IMR-90 (cell line): Measurements from ENCODE around the gene CDH23. TPM values are rescaled to one million over a fixed set of nuclear protein-coding genes. Genes with fewer than 3 reads are reported as not detected.

ENCODE experiments used
- ATAC-seq: fragments of 200-7000 bp; cut with Tn5 transposase; 2 replicates; pipeline ENCODE4 v1.9.1; 2020; ENCODE audit warnings: low read depth, mild to moderate bottlenecking, moderate library complexity
- BruUV-seq: library from RNA; stranded (reverse); fragments of 400-500 nt; replicated peaks from 2 replicates; lab custom pipeline; 2021; lab: Mats Ljungman, UMichigan
- CTCF ChIA-PET: fragments of 300-600 bp; formaldehyde crosslinking; extraction: SDS; loops from one replicate; lab custom pipeline; 2021; ENCODE audit warnings: antibody characterized with exemption; lab: Yijun Ruan, JAX
- POLR2A ChIA-PET: fragments of 300-600 bp; sonication (Branson Sonifier 250); formaldehyde crosslinking; loops from one replicate; lab custom pipeline; 2022; ENCODE audit warnings: antibody characterized with exemption; ENCODE audit not compliant: unreplicated experiment; lab: Charles Lee
- DNase-seq: peaks from one replicate; pipeline ENCODE4 v3.0.0; 2013
- H2AFZ ChIP-seq: replicated peaks from 2 replicates; pipeline ENCODE3; 2013; ENCODE audit warnings: low read length, mild to moderate bottlenecking; ENCODE audit not compliant: poor library complexity
- H2AK5ac ChIP-seq: 2 replicates; pipeline ENCODE4 v1.6.1; 2013; ENCODE audit warnings: low read depth, low read length, inconsistent platforms
- H2AK9ac ChIP-seq: replicated peaks from 2 replicates; pipeline ENCODE3; 2013; ENCODE audit warnings: mild to moderate bottlenecking, low read depth, low read length, moderate library complexity; ENCODE audit not compliant: poor library complexity
- H2BK120ac ChIP-seq: 2 replicates; pipeline ENCODE4 v1.6.1; 2013; ENCODE audit warnings: low read depth, low read length, inconsistent platforms
- H2BK15ac ChIP-seq: 3 replicates; pipeline ENCODE4 v1.6.1; 2013; ENCODE audit warnings: low read depth, low read length, inconsistent platforms
- H2BK20ac ChIP-seq: 2 replicates; pipeline ENCODE4 v1.6.1; 2013; ENCODE audit warnings: low read depth, mild to moderate bottlenecking, inconsistent platforms, low read length, moderate library complexity
- H2BK5ac ChIP-seq: 2 replicates; pipeline ENCODE4 v1.6.1; 2013; ENCODE audit warnings: mild to moderate bottlenecking, low read depth, low read length, inconsistent platforms; ENCODE audit not compliant: poor library complexity, severe bottlenecking
- H3K14ac ChIP-seq: replicated peaks from 2 replicates; pipeline ENCODE4 v1.6.1; 2013; ENCODE audit warnings: low read depth, low read length, inconsistent platforms
- H3K18ac ChIP-seq: 2 replicates; pipeline ENCODE4 v1.6.1; 2013; ENCODE audit warnings: low read depth, low read length, control low read depth
- H3K23ac ChIP-seq: 2 replicates; pipeline ENCODE4 v1.6.1; 2013; ENCODE audit warnings: low read depth, low read length, inconsistent platforms
- H3K27ac ChIP-seq: 2 replicates; pipeline ENCODE4 v1.5.1; 2013; ENCODE audit warnings: mild to moderate bottlenecking, control low read depth, low read length; ENCODE audit not compliant: insufficient read depth
- H3K27me3 ChIP-seq: 2 replicates; pipeline ENCODE4 v1.6.1; 2013; ENCODE audit warnings: low read length; ENCODE audit not compliant: control insufficient read depth, insufficient read depth
- H3K36me3 ChIP-seq: 2 replicates; pipeline ENCODE4 v1.6.1; 2013; ENCODE audit warnings: low read length, mixed read lengths; ENCODE audit not compliant: control insufficient read depth, insufficient read depth
- H3K4ac ChIP-seq: 2 replicates; pipeline ENCODE4 v1.6.1; 2013; ENCODE audit warnings: low read depth, low read length, inconsistent platforms
- H3K4me1 ChIP-seq: 2 replicates; pipeline ENCODE4 v1.6.1; 2013; ENCODE audit warnings: low read length, mixed read lengths; ENCODE audit not compliant: control insufficient read depth, insufficient read depth
- H3K4me2 ChIP-seq: 2 replicates; pipeline ENCODE4 v1.6.1; 2013; ENCODE audit warnings: low read depth, mild to moderate bottlenecking, control low read depth, low read length, moderate library complexity
- H3K4me3 ChIP-seq: 2 replicates; pipeline ENCODE4 v1.5.1; 2013; ENCODE audit warnings: low read depth, mild to moderate bottlenecking, control low read depth, low read length, moderate library complexity; ENCODE audit not compliant: insufficient read depth
- H3K56ac ChIP-seq: 2 replicates; pipeline ENCODE4 v1.6.1; 2013; ENCODE audit warnings: low read length, inconsistent platforms; ENCODE audit not compliant: insufficient read depth; ENCODE audit errors: extremely low read depth
- H3K79me1 ChIP-seq, 2 experiments: 2 replicates each; pipeline ENCODE4 v1.6.1; 2013; ENCODE audit warnings: low read length in 2 of 2, inconsistent platforms in 1 of 2, low read depth in 1 of 2
- H3K9ac ChIP-seq: 2 replicates; pipeline ENCODE4 v1.6.1; 2013; ENCODE audit warnings: low read depth, low read length, control low read depth
- H3K9me1 ChIP-seq: 2 replicates; pipeline ENCODE4 v1.6.1; 2013; ENCODE audit warnings: low read length, inconsistent platforms; ENCODE audit not compliant: insufficient read depth
- H3K9me3 ChIP-seq: 2 replicates; pipeline ENCODE4 v1.6.1; 2013; ENCODE audit warnings: low read length; ENCODE audit not compliant: control insufficient read depth, insufficient read depth
- H4K20me1 ChIP-seq: 2 replicates; pipeline ENCODE4 v1.6.1; 2013; ENCODE audit warnings: low read length, inconsistent platforms; ENCODE audit not compliant: insufficient read depth
- H4K5ac ChIP-seq: 2 replicates; pipeline ENCODE4 v1.6.1; 2013; ENCODE audit warnings: mild to moderate bottlenecking, low read depth, low read length, control low read depth
- H4K8ac ChIP-seq, 2 experiments: 2 replicates each; pipeline ENCODE4 v1.6.1; 2013; ENCODE audit warnings: low read depth in 2 of 2, low read length in 2 of 2, control low read depth in 1 of 2, inconsistent platforms in 1 of 2
- H4K91ac ChIP-seq: 2 replicates; pipeline ENCODE4 v1.6.1; 2013; ENCODE audit warnings: low read depth, low read length, inconsistent platforms; ENCODE audit not compliant: insufficient read depth
- BHLHE40 ChIP-seq: fragments of 150-350 bp; IDR thresholded peaks from 2 replicates; pipeline ENCODE4 v1.6.1; 2016; ENCODE audit warnings: mild to moderate bottlenecking, low read depth, low read length
- CEBPB ChIP-seq: IDR thresholded peaks from 2 replicates; pipeline ENCODE4 v1.6.1; 2012; ENCODE audit warnings: low read depth, low read length, improper control_type of control experiment
- CHD1 ChIP-seq: IDR thresholded peaks from 2 replicates; pipeline ENCODE4 v1.6.1; 2012; ENCODE audit warnings: low read depth, low read length, improper control_type of control experiment
- CTCF ChIP-seq: conservative IDR thresholded peaks from 2 replicates; pipeline ENCODE4 v1.5.1; 2012; ENCODE audit warnings: mild to moderate bottlenecking, low read depth, low read length, improper control_type of control experiment
- FOS ChIP-seq: fragments of 150-350 bp; IDR thresholded peaks from 2 replicates; pipeline ENCODE4 v1.6.1; 2016; ENCODE audit warnings: low read depth, low read length
- MAFK ChIP-seq: IDR thresholded peaks from 2 replicates; pipeline ENCODE4 v1.6.1; 2012; ENCODE audit warnings: low read depth, low read length, improper control_type of control experiment
- MAZ ChIP-seq: IDR thresholded peaks from 2 replicates; pipeline ENCODE4 v1.6.1; 2012; ENCODE audit warnings: low read depth, mild to moderate bottlenecking, low read length, improper control_type of control experiment, moderate library complexity, borderline replicate concordance
- MXI1 ChIP-seq: IDR thresholded peaks from 2 replicates; pipeline ENCODE4 v1.6.1; 2012; ENCODE audit warnings: low read depth, mild to moderate bottlenecking, low read length, moderate library complexity, borderline replicate concordance
- NFE2L2 ChIP-seq: fragments of 150-350 bp; IDR thresholded peaks from 2 replicates; pipeline ENCODE4 v1.6.1; 2016; ENCODE audit warnings: low read depth, mild to moderate bottlenecking, low read length
- POLR2A ChIP-seq: IDR thresholded peaks from 2 replicates; pipeline ENCODE4 v1.6.1; 2012; ENCODE audit warnings: mild to moderate bottlenecking, low read depth, low read length
- RAD21 ChIP-seq: IDR thresholded peaks from 2 replicates; pipeline ENCODE4 v1.6.1; 2012; ENCODE audit warnings: low read length, improper control_type of control experiment
- RCOR1 ChIP-seq: IDR thresholded peaks from 2 replicates; pipeline ENCODE4 v1.6.1; 2012; ENCODE audit warnings: mild to moderate bottlenecking, low read length, improper control_type of control experiment; ENCODE audit not compliant: insufficient replicate concordance
- RFX5 ChIP-seq: IDR thresholded peaks from 2 replicates; pipeline ENCODE4 v1.8.0; 2012; ENCODE audit warnings: low read depth, mild to moderate bottlenecking, low read length, moderate library complexity
- SMC3 ChIP-seq: fragments of 150-350 bp; IDR thresholded peaks from 2 replicates; pipeline ENCODE4 v1.6.1; 2016; ENCODE audit warnings: low read depth, mild to moderate bottlenecking, antibody characterized with exemption, low read length, moderate library complexity
- WGBS, 2 experiments: methylation state at CpG; one replicate each; pipeline versions ENCODE4 v1.1.5 to v1.1.7; 2013; ENCODE audit warnings: missing lambda C conversion rate in 2 of 2; ENCODE audit not compliant: insufficient read length in 1 of 2; ENCODE audit errors: extremely low coverage in 2 of 2; 5-methylcytosine and 5-hydroxymethylcytosine counted together
- dilution Hi-C: fragments of 300-500 bp; cut with HindIII; formaldehyde crosslinking; loops from one replicate; pipeline ENCODE4 v1.14.3; 2018; ENCODE audit warnings: low sequenced_read_pairs; ENCODE audit not compliant: unreplicated experiment
- in situ Hi-C: fragments of 300-500 bp; cut with MboI; formaldehyde crosslinking; loops from 3 replicates; pipeline ENCODE4 v1.14.3; 2019; ENCODE audit warnings: low sequenced_read_pairs, inconsistent platforms, mixed read lengths
- intact Hi-C: fragments of 100-400 bp; cut with micrococcal nuclease; formaldehyde crosslinking; loops from 2 replicates; pipeline ENCODE4 v1.10.0; 2022
- polyA plus RNA-seq, 3 experiments: library from polyadenylated mRNA; depleted of rRNA; stranded (reverse); fragments of >200 nt; gene quantifications; 2 replicates each; pipeline ENCODE4 v1.2.3, GENCODE V29; 2012; ENCODE audit warnings: low replicate concordance in 1 of 3
- total RNA-seq: library from RNA; depleted of rRNA; stranded (reverse); fragments of >200 nt; gene quantifications from 2 replicates; pipeline ENCODE4 v1.2.3, GENCODE V29; 2012
- TF ChIP-seq, protein P1 (sequence below): fragments of 150-350 bp; IDR thresholded peaks from 2 replicates; pipeline ENCODE4 v1.6.1; 2017; ENCODE audit warnings: mild to moderate bottlenecking, antibody characterized with exemption, low read length, low read depth
- TF ChIP-seq, protein P2 (sequence below): fragments of 150-350 bp; IDR thresholded peaks from 2 replicates; pipeline ENCODE4 v1.6.1; 2016; ENCODE audit warnings: low read depth, mild to moderate bottlenecking, low read length, moderate library complexity, borderline replicate concordance

The CDH23 gene
- total and polyA plus RNA-seq, 2 of the 4 experiments (the other 2 are of a cell fraction), result under 0.01 to 0.03 TPM

GRCh38 chr10:71435571-71436267 is 39.0 kb downstream of the CDH23 start:
- Histone ChIP-seq H3K27ac (no peak overlapping the region), H4K8ac (no peak overlapping the region), H3K27me3 (peaks cover 46% of the 10 kb centered on the region; the same call in 1 of the 2 replicates), H3K4ac (no peak overlapping the region), H3K36me3 (no peaks in the 10 kb centered on the region), H3K79me1 (no peaks in the 10 kb centered on the region), H3K9me3 (no peaks in the 10 kb centered on the region), H3K9me1 (no peaks in the 10 kb centered on the region), H3K18ac (no peak overlapping the region), H2BK5ac (no peak overlapping the region), H3K4me1 (no peaks in the 10 kb centered on the region), H4K5ac (no peak overlapping the region), H2AK9ac (no peak overlapping the region), H3K56ac (no peak overlapping the region), H2BK20ac (no peak overlapping the region), H2AFZ (no peak overlapping the region), H3K4me3 (no peak overlapping the region), H2BK15ac (no peak overlapping the region), H3K23ac (no peak overlapping the region), H3K9ac (no peak overlapping the region), H3K14ac (no peak overlapping the region), H2AK5ac (no peak overlapping the region), H3K4me2 (no peak overlapping the region), H4K20me1 (no peaks in the 10 kb centered on the region), H4K91ac (no peak overlapping the region), H2BK120ac (no peak overlapping the region)
- WGBS, 2 experiments, result 68% methylated on average over 4 of the region's 6 CpGs; no CpG with 5 or more reads in 1 of the 2 experiments
- TF ChIP-seq CEBPB, result no peak
- TF ChIP-seq MXI1, result no peak
- TF ChIP-seq MAZ, result no peak
- TF ChIP-seq RFX5, result no peak
- no peak for TF ChIP-seq RCOR1
- no peak for TF ChIP-seq SMC3
- no peak for TF ChIP-seq CTCF
- no peak for TF ChIP-seq NFE2L2
- no peak for TF ChIP-seq MAFK
- TF ChIP-seq CHD1, result no peak
- no peak for TF ChIP-seq FOS
- no peak for TF ChIP-seq POLR2A
- no peak for TF ChIP-seq RAD21
- TF ChIP-seq, protein P1, sequence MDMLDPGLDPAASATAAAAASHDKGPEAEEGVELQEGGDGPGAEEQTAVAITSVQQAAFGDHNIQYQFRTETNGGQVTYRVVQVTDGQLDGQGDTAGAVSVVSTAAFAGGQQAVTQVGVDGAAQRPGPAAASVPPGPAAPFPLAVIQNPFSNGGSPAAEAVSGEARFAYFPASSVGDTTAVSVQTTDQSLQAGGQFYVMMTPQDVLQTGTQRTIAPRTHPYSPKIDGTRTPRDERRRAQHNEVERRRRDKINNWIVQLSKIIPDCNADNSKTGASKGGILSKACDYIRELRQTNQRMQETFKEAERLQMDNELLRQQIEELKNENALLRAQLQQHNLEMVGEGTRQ, result no peak
- no peak for TF ChIP-seq BHLHE40
- TF ChIP-seq, protein P2, sequence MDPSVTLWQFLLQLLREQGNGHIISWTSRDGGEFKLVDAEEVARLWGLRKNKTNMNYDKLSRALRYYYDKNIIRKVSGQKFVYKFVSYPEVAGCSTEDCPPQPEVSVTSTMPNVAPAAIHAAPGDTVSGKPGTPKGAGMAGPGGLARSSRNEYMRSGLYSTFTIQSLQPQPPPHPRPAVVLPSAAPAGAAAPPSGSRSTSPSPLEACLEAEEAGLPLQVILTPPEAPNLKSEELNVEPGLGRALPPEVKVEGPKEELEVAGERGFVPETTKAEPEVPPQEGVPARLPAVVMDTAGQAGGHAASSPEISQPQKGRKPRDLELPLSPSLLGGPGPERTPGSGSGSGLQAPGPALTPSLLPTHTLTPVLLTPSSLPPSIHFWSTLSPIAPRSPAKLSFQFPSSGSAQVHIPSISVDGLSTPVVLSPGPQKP, result no peak
- intact Hi-C loops, result no loop called here
- in situ Hi-C loops, result no loop called here
- DNase-seq (no peak), ATAC-seq (no peak)
- no TSS peak for BruUV-seq
- ChIA-PET CTCF (no interaction called here), POLR2A (no interaction called here)
- dilution Hi-C loops, result no loop called here
